Measurements from ENCODE around the gene MBD6. TPM values are rescaled to one million over a fixed set of nuclear protein-coding genes. Genes with fewer than 3 reads are reported as not detected.
"Not testable (repeated sequence)": the region's sequence is repeated elsewhere in the genome, so short reads cannot be mapped to it uniquely, and the experiment has no call there.

Gene MBD6
- total and polyA plus RNA-seq, 2 donors: 5.6 to 60.5 TPM

GRCh38 chr12:57517718-57518117 lies 4.9 kb upstream of the MBD6 start:
- DNase-seq (ENCODE audit: low read depth in 6 of 9, low spot score in 9 of 9); H3K9me3 ChIP-seq (ENCODE audit: control insufficient read depth in 2 of 2, insufficient read depth in 1 of 2, low read length in 1 of 2); H3K27me3 ChIP-seq (ENCODE audit: control insufficient read depth in 2 of 2, insufficient read depth in 1 of 2, low read length in 1 of 2); H3K4me3 ChIP-seq (ENCODE audit: low read length in 2 of 2); H3K27ac ChIP-seq (ENCODE audit: low read depth in 1 of 2, low read length in 1 of 2): not testable (repeated sequence)
- Histone ChIP-seq H3K36me3 (ENCODE audit: control insufficient read depth in 2 of 2, insufficient read depth in 2 of 2, low read length in 1 of 2) (peaks cover 46 to 57% of the 10 kb centered on the region in 2 donors), H3K4me1 (ENCODE audit: control insufficient read depth in 2 of 2, insufficient read depth in 2 of 2, low read length in 2 of 2) (peaks cover 16 to 27% of the 10 kb centered on the region in 2 donors)
- 96% methylated on average over 10 of the region's 10 CpGs for WGBS

GRCh38 chr12:57518176-57518919 lies 4.3 kb upstream of the MBD6 start:
- peaks cover 41 to 51% of the 10 kb centered on the region in 2 donors for H3K36me3 ChIP-seq (ENCODE audit: control insufficient read depth in 2 of 2, insufficient read depth in 2 of 2, low read length in 1 of 2)
- DNase-seq (ENCODE audit: low read depth in 6 of 9, low spot score in 9 of 9): no peak
- no peak overlapping the region for H3K27ac ChIP-seq (ENCODE audit: low read depth in 1 of 2, low read length in 1 of 2)
- peaks cover 18 to 30% of the 10 kb centered on the region in 2 donors for H3K4me1 ChIP-seq (ENCODE audit: control insufficient read depth in 2 of 2, insufficient read depth in 2 of 2, low read length in 2 of 2)
- no peaks in the 10 kb centered on the region for H3K27me3 ChIP-seq (ENCODE audit: control insufficient read depth in 2 of 2, insufficient read depth in 1 of 2, low read length in 1 of 2)
- 94% methylated on average over 8 of the region's 8 CpGs for WGBS
- no peak overlapping the region for H3K4me3 ChIP-seq (ENCODE audit: low read length in 2 of 2)
- H3K9me3 ChIP-seq (ENCODE audit: control insufficient read depth in 2 of 2, insufficient read depth in 1 of 2, low read length in 1 of 2): peaks cover 0 to 3% of the 10 kb centered on the region in 2 donors

- no peak for DNase-seq (ENCODE audit: low read depth in 6 of 9, low spot score in 9 of 9)
- peaks cover 26 to 38% of the 10 kb centered on the region in 2 donors for H3K4me1 ChIP-seq (ENCODE audit: control insufficient read depth in 2 of 2, insufficient read depth in 2 of 2, low read length in 2 of 2)
- 44% methylated on average over 7 of the region's 7 CpGs for WGBS
- H3K27ac ChIP-seq (ENCODE audit: low read depth in 1 of 2, low read length in 1 of 2): peak overlapping the region; percentile 19 to 86
- H3K4me3 ChIP-seq (ENCODE audit: low read length in 2 of 2): peak overlapping the region; percentile 71 to 80
- H3K36me3 ChIP-seq (ENCODE audit: control insufficient read depth in 2 of 2, insufficient read depth in 2 of 2, low read length in 1 of 2): peaks cover 36 to 50% of the 10 kb centered on the region in 2 donors
- H3K27me3 ChIP-seq (ENCODE audit: control insufficient read depth in 2 of 2, insufficient read depth in 1 of 2, low read length in 1 of 2): no peaks in the 10 kb centered on the region
- peaks cover 0 to 3% of the 10 kb centered on the region in 2 donors for H3K9me3 ChIP-seq (ENCODE audit: control insufficient read depth in 2 of 2, insufficient read depth in 1 of 2, low read length in 1 of 2)
These were observed 3.5 kb upstream of the MBD6 start for GRCh38 chr12:57518920-57519795.

- 2% methylated on average over 8 of the region's 8 CpGs for WGBS
- H3K36me3 ChIP-seq (ENCODE audit: control insufficient read depth in 2 of 2, insufficient read depth in 2 of 2, low read length in 1 of 2): peaks cover 36 to 50% of the 10 kb centered on the region in 2 donors
- DNase-seq (ENCODE audit: low read depth in 6 of 9, low spot score in 9 of 9): peak in 2 of 9 donors; percentile 11 to 40
- peaks cover 31 to 44% of the 10 kb centered on the region in 2 donors for H3K4me1 ChIP-seq (ENCODE audit: control insufficient read depth in 2 of 2, insufficient read depth in 2 of 2, low read length in 2 of 2)
- peaks cover 0 to 3% of the 10 kb centered on the region in 2 donors for H3K9me3 ChIP-seq (ENCODE audit: control insufficient read depth in 2 of 2, insufficient read depth in 1 of 2, low read length in 1 of 2)
- H3K27me3 ChIP-seq (ENCODE audit: control insufficient read depth in 2 of 2, insufficient read depth in 1 of 2, low read length in 1 of 2): no peaks in the 10 kb centered on the region
- peak overlapping the region; percentile 86 to 94 for H3K27ac ChIP-seq (ENCODE audit: low read depth in 1 of 2, low read length in 1 of 2)
- peak overlapping the region; percentile 71 to 80 for H3K4me3 ChIP-seq (ENCODE audit: low read length in 2 of 2)
These were observed 2.9 kb upstream of the MBD6 start for GRCh38 chr12:57519796-57520052.

GRCh38 chr12:57520053-57520818 lies 2.4 kb upstream of the MBD6 start, which contains the start of gene DDIT3:
Gene DDIT3, minus strand, starts transcription at chr12:57520514. Its CDS starts 3,108 bp downstream, at chr12:57517406.
- no peaks in the 10 kb centered on the region for H3K27me3 ChIP-seq (ENCODE audit: control insufficient read depth in 2 of 2, insufficient read depth in 1 of 2, low read length in 1 of 2)
- under 1% methylated on average over 52 of the region's 52 CpGs for WGBS

GRCh38 chr12:57521525-57522010 lies 1.1 kb upstream of the MBD6 start:
- DNase-seq (ENCODE audit: low read depth in 6 of 9, low spot score in 9 of 9): peak in 5 of 9 donors; percentile 16 to 41 (median 26)
- Histone ChIP-seq H3K9me3 (ENCODE audit: control insufficient read depth in 2 of 2, insufficient read depth in 1 of 2, low read length in 1 of 2) (peaks cover 0 to 3% of the 10 kb centered on the region in 2 donors), H3K27me3 (ENCODE audit: control insufficient read depth in 2 of 2, insufficient read depth in 1 of 2, low read length in 1 of 2) (no peaks in the 10 kb centered on the region), H3K27ac (ENCODE audit: low read depth in 1 of 2, low read length in 1 of 2) (peak overlapping the region; percentile 99), H3K4me1 (ENCODE audit: control insufficient read depth in 2 of 2, insufficient read depth in 2 of 2, low read length in 2 of 2) (peaks cover 34 to 54% of the 10 kb centered on the region in 2 donors), H3K4me3 (ENCODE audit: low read length in 2 of 2) (peak overlapping the region; percentile 71 to 84), H3K36me3 (ENCODE audit: control insufficient read depth in 2 of 2, insufficient read depth in 2 of 2, low read length in 1 of 2) (peaks cover 35 to 47% of the 10 kb centered on the region in 2 donors)
- WGBS: 77% methylated on average over 17 of the region's 17 CpGs

More at GRCh38 chr12:57520053-57520818, 2.4 kb upstream of the MBD6 start, which contains the start of gene DDIT3:
- peaks cover 34 to 49% of the 10 kb centered on the region in 2 donors for H3K4me1 ChIP-seq (ENCODE audit: control insufficient read depth in 2 of 2, insufficient read depth in 2 of 2, low read length in 2 of 2)
- H3K9me3 ChIP-seq (ENCODE audit: control insufficient read depth in 2 of 2, insufficient read depth in 1 of 2, low read length in 1 of 2): peaks cover 0 to 3% of the 10 kb centered on the region in 2 donors
- DNase-seq (ENCODE audit: low read depth in 6 of 9, low spot score in 9 of 9): peak; percentile 90 to 99 (median 99)
- H3K27ac ChIP-seq (ENCODE audit: low read depth in 1 of 2, low read length in 1 of 2): peak within 1 kb of the TSS; percentile 99
- H3K4me3 ChIP-seq (ENCODE audit: low read length in 2 of 2): peak within 1 kb of the TSS; percentile 71 to 80
- peaks cover 35 to 50% of the 10 kb centered on the region in 2 donors for H3K36me3 ChIP-seq (ENCODE audit: control insufficient read depth in 2 of 2, insufficient read depth in 2 of 2, low read length in 1 of 2)

GRCh38 chr12:57522887-57523705 lies 472 bp downstream of the MBD6 start:
- H3K27ac ChIP-seq (ENCODE audit: low read depth in 1 of 2, low read length in 1 of 2): peak overlapping the region; percentile 99
- no peaks in the 10 kb centered on the region for H3K9me3 ChIP-seq (ENCODE audit: control insufficient read depth in 2 of 2, insufficient read depth in 1 of 2, low read length in 1 of 2)
- H3K4me3 ChIP-seq (ENCODE audit: low read length in 2 of 2): peak overlapping the region; percentile 71 to 84
- H3K36me3 ChIP-seq (ENCODE audit: control insufficient read depth in 2 of 2, insufficient read depth in 2 of 2, low read length in 1 of 2): peaks cover 39 to 47% of the 10 kb centered on the region in 2 donors
- 1% methylated on average over 38 of the region's 38 CpGs for WGBS
- DNase-seq (ENCODE audit: low read depth in 6 of 9, low spot score in 9 of 9): peak in 7 of 9 donors; percentile 39 to 80 (median 58)
- no peaks in the 10 kb centered on the region for H3K27me3 ChIP-seq (ENCODE audit: control insufficient read depth in 2 of 2, insufficient read depth in 1 of 2, low read length in 1 of 2)
- H3K4me1 ChIP-seq (ENCODE audit: control insufficient read depth in 2 of 2, insufficient read depth in 2 of 2, low read length in 2 of 2): peaks cover 33 to 54% of the 10 kb centered on the region in 2 donors

All from thymus (tissue), 11 donors.